ENCODE measurements around the gene MUC20.
"Not testable (repeated sequence)": the region's sequence is repeated elsewhere in the genome, so short reads cannot be mapped to it uniquely, and the experiment has no call there.

Gene MUC20

GRCh38 chr3:195711091-195711812 is 9.5 kb upstream of the MUC20 start:
- DNase-seq = not testable (repeated sequence)

GRCh38 chr3:195711813-195712534 is 8.8 kb upstream of the MUC20 start:
- DNase-seq = no peak

GRCh38 chr3:195712535-195712910 is 8.3 kb upstream of the MUC20 start:
- DNase-seq = not testable (repeated sequence)

- not testable (repeated sequence) for DNase-seq
Observed at GRCh38 chr3:195713150-195713549, 7.6 kb upstream of the MUC20 start.

- DNase-seq = no peak
Observed at GRCh38 chr3:195714380-195715011, 6.3 kb upstream of the MUC20 start.

DNA sequence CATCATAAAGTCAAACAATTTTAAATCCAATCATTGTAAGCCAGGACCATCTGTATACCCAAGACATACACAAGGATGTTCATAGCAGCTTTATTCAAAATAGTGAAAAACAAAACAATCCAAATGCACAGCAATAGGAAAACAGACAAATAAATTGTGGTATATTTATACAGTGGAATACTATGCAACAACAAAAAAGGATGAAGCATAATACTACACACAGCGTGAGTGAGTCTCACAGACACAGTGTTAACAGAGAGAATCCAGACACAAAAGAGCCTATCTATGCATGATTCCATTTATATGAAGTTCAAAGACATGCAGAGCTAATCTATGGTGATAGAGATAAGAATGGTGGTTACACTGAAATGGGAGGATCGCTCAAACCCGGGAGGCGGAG is 5.6 kb upstream of the MUC20 start:
- DNase-seq = no peak

DNA sequence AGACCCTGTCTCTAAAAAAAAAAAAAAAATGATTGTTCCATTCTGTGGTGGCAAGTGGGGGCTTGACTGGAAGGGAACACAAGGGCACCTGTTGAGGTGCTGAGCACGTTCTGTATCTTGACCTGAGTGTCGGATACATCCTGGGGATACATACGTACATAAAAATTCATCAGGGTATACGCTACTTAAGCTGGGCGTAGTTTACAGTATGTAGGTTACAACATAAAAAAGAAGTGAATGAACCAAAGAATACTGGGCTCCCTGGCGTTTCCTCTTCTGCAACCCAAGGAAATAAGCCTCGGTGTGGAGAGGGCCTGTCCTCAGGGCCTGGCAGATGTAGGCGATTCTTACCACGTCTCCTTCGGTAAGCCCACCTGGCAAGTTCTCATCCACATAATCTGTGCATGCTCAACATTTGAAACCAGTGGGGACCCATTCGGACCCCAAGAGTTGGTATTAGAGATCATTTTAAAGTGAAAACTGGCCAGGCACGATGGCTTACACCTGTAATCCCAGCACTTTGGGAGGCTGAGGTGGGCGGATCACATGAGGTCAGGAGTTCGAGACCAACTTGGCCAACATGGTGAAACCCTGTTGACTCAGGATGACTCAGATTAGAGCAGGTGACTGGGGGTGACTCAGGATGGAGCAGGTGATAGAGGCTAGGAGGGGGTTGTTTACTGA is 5.1 kb upstream of the MUC20 start:
- DNase-seq = no peak

DNA sequence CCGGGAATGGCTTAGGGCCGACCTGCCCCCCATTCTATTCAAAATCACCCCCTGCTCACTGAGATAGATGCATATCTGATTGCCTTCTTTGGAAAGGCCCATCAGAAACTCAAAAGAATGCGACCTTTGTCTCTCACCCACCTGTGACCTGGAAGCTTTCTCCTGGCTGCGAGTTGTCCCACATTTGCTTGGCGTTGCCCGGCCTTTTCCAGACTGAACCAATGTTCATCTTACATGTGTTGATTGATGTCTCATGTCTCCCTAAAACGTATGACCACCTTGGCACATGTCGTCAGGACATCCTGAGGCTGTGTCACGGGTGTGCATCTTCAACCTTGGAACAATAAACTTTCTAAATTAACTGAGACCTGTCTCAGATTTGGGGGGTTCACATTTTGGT is 3.4 kb upstream of the MUC20 start:
- DNase-seq = no peak

DNA sequence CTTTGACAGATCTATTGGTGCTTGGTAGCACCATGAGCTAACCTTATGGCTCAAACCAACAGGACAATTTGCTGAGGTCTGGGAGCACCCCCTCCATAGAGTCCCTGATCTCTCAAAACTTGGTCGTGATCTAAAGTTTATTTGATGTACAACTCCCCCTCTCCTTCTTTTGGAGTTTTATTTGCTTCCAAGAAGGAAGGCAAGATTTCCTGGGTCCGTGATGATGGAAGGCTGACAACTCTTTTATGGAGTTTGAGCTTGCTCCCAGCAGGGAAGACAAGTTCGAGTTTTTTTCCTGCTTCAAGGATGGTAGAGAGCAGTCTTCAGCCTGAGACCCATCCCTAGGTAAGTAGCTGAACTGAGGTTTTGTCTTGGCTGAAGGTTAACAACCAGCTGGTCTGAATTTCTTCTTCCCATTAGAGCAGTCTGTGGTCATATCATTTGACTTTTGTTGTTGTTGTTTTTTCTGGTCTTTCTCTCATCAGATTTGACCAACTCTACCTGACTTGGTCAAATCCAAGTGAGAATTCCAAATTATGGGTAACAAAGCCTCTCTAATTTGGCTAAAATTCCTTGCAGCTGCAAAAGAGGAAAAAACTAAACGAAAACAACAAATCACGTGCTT is 2.8 kb upstream of the MUC20 start:
- DNase-seq = no peak

- no peak for DNase-seq
Observed at GRCh38 chr3:195718477-195718984, 2.2 kb upstream of the MUC20 start.

DNA sequence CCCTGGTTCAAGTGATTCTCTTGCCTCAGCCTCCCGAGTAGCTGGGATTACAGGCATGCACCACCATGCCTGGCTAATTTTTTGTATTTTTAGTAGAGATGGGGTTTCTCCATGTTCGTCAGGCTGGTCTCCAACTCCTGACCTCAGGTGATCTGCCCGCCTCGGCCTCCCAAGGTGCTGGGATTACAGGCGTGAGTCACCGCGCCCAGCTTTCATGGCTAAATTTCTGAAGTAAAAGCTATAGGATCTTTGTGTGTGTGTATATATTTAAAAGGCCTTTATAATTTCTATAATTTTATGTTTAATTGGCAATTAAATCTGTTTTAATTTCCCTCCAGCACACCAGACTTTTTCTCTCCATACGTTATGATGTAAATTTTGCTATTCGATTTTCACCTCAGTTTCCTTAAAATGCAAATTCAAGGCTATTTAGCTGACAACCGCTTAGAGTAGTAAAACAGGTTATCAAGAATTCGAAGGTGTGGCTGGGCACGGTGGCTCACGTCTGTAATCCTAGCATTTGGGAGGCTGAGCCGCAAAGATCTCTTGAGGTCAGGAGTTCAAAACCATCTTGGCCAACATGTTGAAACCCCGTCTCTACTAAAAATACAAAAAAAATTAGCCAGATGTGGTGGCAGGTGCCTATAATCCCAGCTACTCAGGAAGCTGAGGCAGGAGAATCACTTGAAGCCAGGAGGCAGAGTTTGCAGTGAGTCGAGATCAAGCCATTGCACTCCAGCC is 1.1 kb upstream of the MUC20 start:
- DNase-seq = not testable (repeated sequence)

DNA sequence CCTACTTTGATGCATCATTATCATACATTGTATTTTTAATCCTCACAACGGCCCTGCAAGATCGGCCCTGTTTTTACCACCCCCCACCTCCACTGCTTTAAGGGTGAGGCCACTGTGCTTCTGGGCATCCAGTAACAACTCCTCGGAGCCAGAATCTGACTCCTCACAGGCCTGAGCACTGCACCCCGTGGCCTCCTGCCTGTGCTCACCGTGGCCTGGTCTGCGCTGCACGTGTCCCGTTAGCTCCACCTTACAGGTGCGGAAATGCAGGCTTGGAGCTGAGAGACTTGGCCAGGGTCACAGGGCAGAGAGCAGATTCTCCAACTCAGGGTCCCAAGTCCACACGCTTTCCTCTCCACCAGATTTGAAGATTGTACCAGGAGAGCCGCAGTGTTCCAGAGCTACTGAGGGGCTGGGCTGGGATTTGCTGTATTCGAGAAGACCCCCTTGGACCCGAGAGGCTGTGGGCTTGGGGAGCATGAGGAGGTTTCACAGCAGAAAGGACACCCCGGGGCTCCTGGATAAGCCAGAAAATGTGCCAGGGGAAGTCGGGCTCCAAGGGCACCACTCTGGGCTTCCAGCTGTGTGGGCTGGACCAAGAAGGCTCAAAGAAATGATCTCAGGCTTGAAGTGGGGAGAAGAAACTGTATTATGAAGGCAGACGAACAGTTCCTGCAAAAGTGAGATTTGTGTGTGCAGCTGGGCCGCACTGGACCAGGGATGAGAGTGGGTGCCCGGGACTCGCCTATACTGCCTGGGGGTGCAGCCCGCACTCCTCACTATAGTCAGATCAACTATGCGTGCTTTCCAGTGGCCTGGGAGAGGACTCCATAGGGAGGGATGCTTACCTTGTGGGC is 1.6 kb downstream of the MUC20 start:
- not testable (repeated sequence) for DNase-seq

DNA sequence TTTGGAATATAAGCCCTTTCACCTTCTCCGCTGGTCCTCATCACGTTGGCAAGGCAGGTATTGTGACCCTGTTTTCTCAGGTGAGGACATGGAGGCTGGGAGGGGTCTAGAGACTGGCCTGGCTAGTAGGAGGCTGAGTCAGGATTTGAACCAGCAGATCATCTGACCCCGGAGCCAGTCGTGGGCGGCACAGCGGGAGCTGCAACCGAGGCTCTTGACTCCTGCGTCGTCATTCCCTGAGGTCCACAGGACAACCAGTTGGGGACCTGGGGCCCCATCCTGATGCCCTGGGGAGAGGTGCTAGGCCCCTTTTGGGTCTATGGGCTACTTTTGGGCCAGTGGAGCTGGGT is 2.2 kb downstream of the MUC20 start:
- not testable (repeated sequence) for DNase-seq

- DNase-seq = not testable (repeated sequence)
Observed at GRCh38 chr3:195724363-195724762, 3.6 kb downstream of the MUC20 start.

GRCh38 chr3:195725916-195726740 is 5.3 kb downstream of the MUC20 start:
- not testable (repeated sequence) for DNase-seq

GRCh38 chr3:195727606-195728195 is 6.9 kb downstream of the MUC20 start:
- DNase-seq = no peak

DNA sequence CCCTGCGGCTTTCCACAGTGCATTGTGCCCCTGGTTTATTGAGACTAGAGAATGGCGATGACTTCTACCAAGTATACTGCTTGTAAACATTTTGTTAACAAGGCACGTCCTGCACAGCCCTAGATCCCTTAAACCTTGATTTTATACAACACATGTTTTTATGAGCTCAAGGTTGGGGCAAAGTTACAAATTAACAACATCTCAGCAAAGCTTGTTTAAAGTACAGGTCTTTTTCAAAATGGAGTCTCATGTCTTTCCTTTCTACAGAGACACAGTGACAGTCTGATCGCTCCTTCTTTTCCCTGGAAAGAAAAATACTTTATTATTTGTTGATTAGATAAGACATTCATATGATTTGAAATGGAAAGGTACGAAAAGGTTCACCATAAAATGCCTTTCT is 8.0 kb downstream of the MUC20 start:
- DNase-seq = not testable (repeated sequence)

DNA sequence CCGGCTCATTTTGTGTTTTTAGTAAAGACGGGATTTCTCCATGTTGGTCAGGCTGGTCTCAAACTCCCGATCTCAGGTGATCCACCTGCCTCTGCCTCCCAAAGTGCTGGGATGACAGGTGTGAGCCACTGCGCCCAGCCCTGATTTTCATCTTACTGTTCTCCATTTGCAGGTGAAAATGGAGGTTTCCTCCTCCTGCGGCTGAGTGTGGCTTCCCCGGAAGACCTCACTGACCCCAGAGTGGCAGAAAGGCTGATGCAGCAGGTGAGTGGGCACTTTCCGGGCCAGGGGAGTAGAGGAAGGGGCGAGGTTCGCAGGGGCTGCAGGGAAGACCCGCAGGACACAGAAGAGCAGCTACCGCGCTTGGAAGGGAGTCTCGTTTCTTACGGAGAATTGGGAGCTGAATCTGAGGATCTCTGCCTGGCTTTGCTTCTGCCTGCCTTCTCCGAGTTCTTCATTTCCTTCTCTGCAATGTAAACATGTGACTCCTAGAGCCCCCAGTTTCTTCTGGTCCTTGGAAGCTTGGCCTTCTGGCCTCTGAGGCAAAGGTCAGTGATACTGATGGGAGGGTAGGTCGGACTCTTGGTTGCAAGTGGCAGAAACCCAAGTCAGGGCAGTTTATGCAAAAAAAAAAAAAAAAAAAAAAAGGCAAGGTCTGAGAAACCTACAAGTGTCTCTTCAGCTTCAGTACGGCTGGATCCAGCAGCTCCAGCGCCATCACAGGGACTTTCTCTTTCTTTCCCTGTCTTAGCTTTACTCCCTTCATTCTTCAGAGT is 8.9 kb downstream of the MUC20 start:
- no peak for DNase-seq

- DNase-seq = no peak
Observed at GRCh38 chr3:195731356-195731905, 10.7 kb downstream of the MUC20 start.
